Central memory CD8-positive, alpha-beta T cell (primary cell): Measurements from ENCODE around the gene BCAT1.
"Not testable (repeated sequence)": the region's sequence is repeated elsewhere in the genome, so short reads cannot be mapped to it uniquely, and the experiment has no call there.

Experiments
- ATAC-seq: fragments of 150-1000 bp; cut with Tn5 transposase; replicated peaks from 2 replicates; pipeline ENCODE4 v1.10.0; 2022; ENCODE audit warnings: mild to moderate bottlenecking, moderate FRiP score, moderate number of reproducible peaks; ENCODE audit not compliant: poor library complexity, severe bottlenecking; ENCODE audit errors: extremely low read depth
- DNase-seq, 2 donors: peaks; one replicate each; pipeline ENCODE4 v3.0.0; 2021; ENCODE audit warnings: low spot score in 2 of 2
- H3K27ac Mint-ChIP-seq: one replicate; pipeline ENCODE4 v1.8.0; 2022; ENCODE audit warnings: low read depth, mild to moderate bottlenecking, moderate library complexity, mixed read lengths
- H3K27me3 Mint-ChIP-seq: one replicate; pipeline ENCODE4 v1.8.0; 2022; ENCODE audit warnings: mixed read lengths
- H3K36me3 Mint-ChIP-seq: one replicate; pipeline ENCODE4 v1.8.0; 2022; ENCODE audit warnings: mild to moderate bottlenecking, moderate library complexity, mixed read lengths; ENCODE audit not compliant: insufficient read depth
- H3K4me1 Mint-ChIP-seq: one replicate; pipeline ENCODE4 v1.8.0; 2022; ENCODE audit warnings: mixed read lengths
- H3K4me3 Mint-ChIP-seq: one replicate; pipeline ENCODE4 v1.8.0; 2022; ENCODE audit warnings: mild to moderate bottlenecking, moderate library complexity, mixed read lengths
- H3K9me3 Mint-ChIP-seq: one replicate; pipeline ENCODE4 v1.8.0; 2022; ENCODE audit warnings: mixed read lengths

BCAT1 gene

DNA sequence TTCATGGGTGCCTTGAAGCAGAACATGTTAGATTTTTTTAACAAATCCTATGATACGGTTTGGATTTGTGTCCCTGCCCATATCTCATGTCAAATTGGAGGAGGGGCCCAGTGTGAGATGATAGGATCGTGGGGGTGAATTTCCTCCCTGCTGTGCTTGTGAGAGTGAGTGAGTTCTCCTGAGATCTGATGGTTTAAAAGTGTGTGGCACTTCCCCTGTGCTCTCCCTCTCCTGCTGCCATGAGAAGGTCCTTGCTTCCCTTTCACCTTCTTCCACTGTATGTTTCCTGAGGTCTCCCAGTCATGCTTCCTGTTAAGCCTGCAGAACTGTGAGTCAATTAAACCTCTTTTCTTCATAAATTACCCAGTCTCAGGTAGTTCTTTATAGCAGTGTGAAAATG is 97.0 kb downstream of the BCAT1 start:
- ATAC-seq, H3K4me3 Mint-ChIP-seq, H3K27ac Mint-ChIP-seq, DNase-seq, H3K9me3 Mint-ChIP-seq, H3K4me1 Mint-ChIP-seq, H3K27me3 Mint-ChIP-seq, H3K36me3 Mint-ChIP-seq: not testable (repeated sequence)

DNA sequence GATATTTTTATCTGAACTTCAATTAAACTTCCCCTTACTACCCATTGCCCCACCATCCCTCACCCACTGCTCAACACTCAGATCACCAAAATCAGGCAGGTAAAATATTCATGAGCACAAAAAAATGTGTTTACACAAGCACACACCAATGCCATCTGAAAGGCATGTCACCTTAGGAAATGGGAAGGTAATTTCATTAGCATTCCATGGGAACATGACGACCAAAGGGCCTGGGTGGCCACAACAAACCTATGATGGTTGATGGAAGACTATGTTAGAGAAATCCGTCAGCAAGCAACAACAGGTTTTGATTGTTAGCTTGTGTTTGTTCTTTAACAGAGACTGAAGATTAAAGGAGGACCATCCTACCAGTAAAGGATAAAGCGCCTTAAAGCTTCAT is 97.6 kb downstream of the BCAT1 start:
- H3K4me1 Mint-ChIP-seq = peaks cover 2% of the 10 kb centered on the region
- ATAC-seq (no peak), DNase-seq (no peak)
- no peak overlapping the region for H3K27ac Mint-ChIP-seq
- H3K36me3 Mint-ChIP-seq = no peaks in the 10 kb centered on the region
- no peaks in the 10 kb centered on the region for H3K9me3 Mint-ChIP-seq
- H3K4me3 Mint-ChIP-seq = no peak overlapping the region
- peaks cover 10% of the 10 kb centered on the region for H3K27me3 Mint-ChIP-seq

DNA sequence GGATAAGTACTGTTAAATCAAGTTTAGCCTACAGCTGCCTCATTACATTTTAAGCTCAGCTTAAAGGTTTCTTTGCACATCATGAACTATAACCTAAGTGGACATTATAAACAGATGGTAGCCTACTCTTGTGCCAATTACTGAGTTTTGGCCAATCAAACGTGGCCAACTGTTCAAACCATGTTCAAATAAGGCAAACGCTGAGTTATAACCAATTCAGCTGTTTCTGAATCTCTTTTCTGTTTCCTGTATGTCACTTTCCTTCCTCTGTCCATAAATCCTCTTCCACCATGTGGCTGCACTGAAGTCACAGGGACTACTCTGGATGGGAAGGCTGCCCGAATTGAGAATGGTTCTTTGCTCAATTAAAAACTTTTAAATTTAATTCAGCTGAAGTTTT is 98.4 kb downstream of the BCAT1 start:
- ATAC-seq (no peak), DNase-seq (no peak)
- peaks cover 10% of the 10 kb centered on the region for H3K27me3 Mint-ChIP-seq
- no peak overlapping the region for H3K4me3 Mint-ChIP-seq
- peaks cover 6% of the 10 kb centered on the region for H3K4me1 Mint-ChIP-seq
- no peaks in the 10 kb centered on the region for H3K9me3 Mint-ChIP-seq
- no peaks in the 10 kb centered on the region for H3K36me3 Mint-ChIP-seq
- no peak overlapping the region for H3K27ac Mint-ChIP-seq

DNA sequence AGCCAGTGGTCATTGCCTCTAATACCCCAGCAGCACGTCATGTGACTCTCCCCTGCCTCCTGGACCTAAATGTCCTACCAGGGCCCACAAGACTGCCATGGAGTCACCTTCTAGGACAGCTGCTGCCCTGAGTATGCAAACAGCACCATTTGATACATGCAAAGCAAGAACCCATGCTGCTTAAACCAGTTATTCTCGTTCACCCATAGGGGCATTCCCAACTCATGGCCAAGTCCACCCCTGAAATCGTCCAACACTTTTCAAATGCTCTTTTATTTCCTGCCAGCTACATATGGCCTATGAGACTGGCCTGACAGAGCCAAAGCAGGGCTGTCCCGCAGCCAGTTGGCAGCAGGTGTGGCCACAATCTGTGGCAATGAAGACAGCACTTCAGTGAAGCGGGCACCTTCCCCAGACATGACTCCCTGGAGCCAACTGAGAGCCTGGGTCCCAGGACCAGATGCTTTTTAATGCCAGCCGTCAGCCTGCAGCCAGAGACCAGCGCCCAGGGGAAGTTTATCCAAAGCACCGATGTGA is 99.9 kb downstream of the BCAT1 start:
- H3K4me3 Mint-ChIP-seq = no peak overlapping the region
- peaks cover 10% of the 10 kb centered on the region for H3K27me3 Mint-ChIP-seq
- ATAC-seq = no peak
- DNase-seq = no peak
- H3K9me3 Mint-ChIP-seq = no peaks in the 10 kb centered on the region
- H3K4me1 Mint-ChIP-seq = peaks cover 6% of the 10 kb centered on the region
- no peaks in the 10 kb centered on the region for H3K36me3 Mint-ChIP-seq
- no peak overlapping the region for H3K27ac Mint-ChIP-seq

DNA sequence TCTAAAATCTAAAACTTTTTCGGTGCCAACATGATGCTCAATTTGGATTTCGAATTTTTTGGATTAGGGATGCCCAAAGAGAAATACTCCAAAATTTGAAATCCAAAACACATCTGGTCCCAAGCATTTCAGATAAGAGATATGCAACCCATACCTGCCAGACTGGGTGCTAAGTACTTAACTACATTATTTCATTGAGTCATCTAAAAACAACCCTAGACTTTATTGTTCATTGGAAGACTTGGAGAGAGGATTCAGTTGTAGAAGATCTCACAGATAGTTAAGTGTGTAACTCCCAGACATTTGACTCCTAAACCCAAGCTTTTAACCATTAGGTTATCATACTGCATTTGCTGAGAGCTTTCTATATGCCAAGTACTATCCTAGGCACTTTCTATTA is 102.2 kb downstream of the BCAT1 start:
- no peak overlapping the region for H3K27ac Mint-ChIP-seq
- no peaks in the 10 kb centered on the region for H3K9me3 Mint-ChIP-seq

DNA sequence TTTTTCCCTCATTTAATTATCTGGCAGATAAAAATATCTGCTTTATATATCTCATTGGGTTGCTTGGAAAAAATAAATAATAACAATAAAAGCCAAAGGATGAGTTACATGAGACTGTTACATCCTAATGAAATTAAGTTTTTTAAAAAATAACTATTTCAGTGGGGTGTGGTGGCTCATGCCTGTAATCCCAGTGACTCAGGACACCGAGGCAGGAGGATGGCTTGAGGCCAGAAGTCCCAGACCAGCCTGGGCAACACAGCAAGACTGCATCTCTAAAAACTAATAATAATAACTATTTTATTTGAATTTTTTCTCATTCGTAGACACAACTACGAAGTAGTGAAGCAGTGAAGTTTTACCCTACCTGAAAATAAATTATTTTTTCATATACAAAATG is 103.3 kb downstream of the BCAT1 start:
- DNase-seq (no peak), ATAC-seq (no peak)
- Mint-ChIP-seq H3K4me1 (peaks cover 6% of the 10 kb centered on the region), H3K27ac (no peak overlapping the region), H3K36me3 (no peaks in the 10 kb centered on the region), H3K4me3 (no peak overlapping the region), H3K9me3 (no peaks in the 10 kb centered on the region), H3K27me3 (peaks cover 17% of the 10 kb centered on the region)

More for the DNA sequence above, 102.2 kb downstream of the BCAT1 start:
- Mint-ChIP-seq H3K36me3 (no peaks in the 10 kb centered on the region), H3K27me3 (peaks cover 10% of the 10 kb centered on the region), H3K4me3 (no peak overlapping the region), H3K4me1 (peaks cover 6% of the 10 kb centered on the region)
- no peak for ATAC-seq
- DNase-seq = no peak

DNA sequence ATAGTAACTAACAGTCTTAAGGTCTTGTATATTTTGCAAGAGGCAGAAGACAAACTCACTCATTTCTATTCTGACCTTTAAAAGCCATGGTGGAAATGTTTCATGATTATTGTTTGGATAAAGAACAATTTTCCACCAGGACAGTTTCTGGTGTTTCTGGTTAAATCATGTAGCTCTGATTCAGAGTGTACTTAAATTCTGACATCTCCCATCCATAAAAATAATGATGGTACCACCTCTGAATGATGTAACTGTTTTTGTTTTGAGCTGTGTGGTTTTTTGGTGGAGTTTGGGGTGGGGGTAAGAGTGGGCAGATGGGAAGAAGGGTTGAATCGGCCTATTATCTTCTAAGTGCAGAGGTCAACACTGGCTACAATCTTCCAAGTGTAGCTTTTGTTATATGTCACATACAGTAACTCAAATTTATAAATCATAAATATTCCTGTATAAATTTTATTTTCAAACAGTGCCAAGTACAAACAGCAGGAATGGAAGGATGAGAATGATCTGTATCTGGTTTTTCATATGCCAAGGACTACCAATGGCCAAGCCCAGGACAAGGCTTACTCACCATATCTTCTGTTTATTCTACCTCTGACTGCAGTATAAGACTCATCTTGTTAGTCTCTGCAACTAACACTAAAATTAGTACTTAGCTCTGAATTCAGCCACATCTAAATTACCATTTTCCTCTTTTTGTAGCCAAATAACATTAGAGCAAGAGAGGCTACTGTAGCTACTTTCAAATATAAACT is 108.7 kb downstream of the BCAT1 start:
- H3K27me3 Mint-ChIP-seq = peaks cover 39% of the 10 kb centered on the region
- H3K4me3 Mint-ChIP-seq = no peak overlapping the region
- no peaks in the 10 kb centered on the region for H3K9me3 Mint-ChIP-seq
- H3K27ac Mint-ChIP-seq = no peak overlapping the region
- no peak for DNase-seq
- no peaks in the 10 kb centered on the region for H3K36me3 Mint-ChIP-seq
- no peak for ATAC-seq
- H3K4me1 Mint-ChIP-seq = peaks cover 19% of the 10 kb centered on the region

DNA sequence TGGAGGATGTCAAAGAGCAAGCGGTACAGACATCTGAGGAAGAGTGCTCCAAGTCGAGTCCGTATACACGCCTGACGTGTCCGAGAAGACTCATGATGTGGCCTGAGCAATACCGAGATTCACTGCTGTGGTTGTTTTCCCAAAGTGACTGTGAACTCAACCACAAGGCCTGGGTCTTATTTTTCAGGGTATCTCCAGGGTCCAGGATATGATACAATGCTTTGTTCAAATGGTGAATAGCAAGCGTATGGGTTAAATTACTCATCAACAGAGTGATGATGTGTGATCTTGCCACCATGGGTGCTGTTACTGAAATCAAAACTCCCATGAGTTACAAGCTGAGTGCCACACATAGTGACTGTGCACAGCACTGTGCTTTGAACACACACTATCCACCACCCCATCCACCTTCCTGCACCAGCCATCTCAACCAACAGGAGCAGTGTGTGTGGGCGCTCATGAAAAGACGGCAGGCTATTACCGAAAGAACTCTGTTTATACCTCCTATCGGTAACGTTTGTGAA is 109.6 kb downstream of the BCAT1 start:
- H3K27ac Mint-ChIP-seq = peak overlapping the region; percentile 7
- peak; percentile 67 for ATAC-seq

DNA sequence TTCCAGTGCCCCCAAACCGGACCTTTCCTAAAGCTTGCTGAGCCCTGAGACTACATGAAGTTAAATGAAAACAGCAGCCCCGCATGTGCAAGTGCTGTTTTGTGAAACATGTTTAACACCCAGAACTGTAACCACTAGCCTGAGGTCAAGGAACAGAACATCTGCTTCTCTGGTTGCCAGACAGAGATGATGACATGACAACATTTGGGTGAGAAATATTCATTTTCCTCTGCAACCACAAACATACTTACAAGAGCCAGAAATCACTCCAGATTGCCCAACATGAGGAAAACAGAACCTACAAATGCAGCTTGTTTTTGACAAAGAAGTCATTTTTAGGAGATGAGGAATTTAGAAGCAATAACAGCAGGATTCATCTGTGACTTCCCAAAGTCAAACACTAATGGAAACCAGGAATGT is 110.4 kb downstream of the BCAT1 start:
- peaks cover 19% of the 10 kb centered on the region for H3K4me1 Mint-ChIP-seq
- peak; percentile 30 for ATAC-seq

More for the DNA sequence above, 109.6 kb downstream of the BCAT1 start:
- Mint-ChIP-seq H3K9me3 (no peaks in the 10 kb centered on the region), H3K4me1 (peaks cover 19% of the 10 kb centered on the region), H3K4me3 (peak overlapping the region; percentile 16), H3K27me3 (peaks cover 39% of the 10 kb centered on the region), H3K36me3 (no peaks in the 10 kb centered on the region)
- DNase-seq = no peak

DNA sequence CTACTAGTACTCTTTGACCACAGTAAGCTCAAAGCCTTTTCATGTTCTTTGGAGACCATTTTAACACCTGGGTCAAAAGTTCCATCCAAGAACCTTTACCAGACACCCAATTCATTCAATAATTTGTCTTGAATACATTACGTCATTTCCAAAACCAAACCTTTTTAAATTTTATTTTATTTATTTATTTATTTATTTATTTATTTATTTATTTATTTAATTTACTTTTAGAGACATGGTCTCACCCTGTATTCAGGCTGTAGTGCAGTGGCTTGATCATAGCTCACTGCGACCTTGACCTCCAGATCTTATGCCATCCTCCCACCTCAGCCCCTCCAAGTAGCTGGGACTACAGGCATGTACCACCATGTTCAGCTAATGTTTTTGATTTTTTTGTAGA is 113.5 kb downstream of the BCAT1 start:
- no peak for DNase-seq
- Mint-ChIP-seq H3K4me3 (no peak overlapping the region), H3K36me3 (no peaks in the 10 kb centered on the region), H3K27ac (no peak overlapping the region), H3K9me3 (no peaks in the 10 kb centered on the region), H3K27me3 (peaks cover 29% of the 10 kb centered on the region), H3K4me1 (peaks cover 19% of the 10 kb centered on the region)
- ATAC-seq = no peak

More for the DNA sequence above, 110.4 kb downstream of the BCAT1 start:
- DNase-seq = no peak
- Mint-ChIP-seq H3K27ac (peak overlapping the region; percentile 7), H3K36me3 (no peaks in the 10 kb centered on the region), H3K9me3 (no peaks in the 10 kb centered on the region), H3K27me3 (peaks cover 39% of the 10 kb centered on the region), H3K4me3 (peak overlapping the region; percentile 16)

DNA sequence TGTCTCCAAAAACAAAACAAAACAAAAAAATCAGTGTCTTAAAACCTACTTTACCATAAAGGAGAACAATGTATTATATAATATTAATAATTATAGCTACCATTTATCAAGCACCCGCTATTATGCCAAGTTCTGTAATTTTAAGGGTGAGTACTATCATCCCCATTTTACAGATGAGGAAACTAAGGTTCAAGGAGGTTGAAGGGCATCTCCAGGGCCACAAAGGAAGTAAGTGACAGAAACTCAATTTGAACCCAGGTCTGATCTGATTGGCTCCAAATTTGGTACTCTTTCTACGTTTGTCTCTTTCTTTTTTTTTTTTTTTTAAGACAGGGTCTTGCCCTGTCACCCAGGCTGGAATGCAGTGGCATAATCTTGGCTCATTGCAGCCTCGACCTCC is 115.4 kb downstream of the BCAT1 start:
- Mint-ChIP-seq H3K36me3 (no peaks in the 10 kb centered on the region), H3K27me3 (peaks cover 10% of the 10 kb centered on the region), H3K9me3 (no peaks in the 10 kb centered on the region), H3K4me1 (peaks cover 7% of the 10 kb centered on the region), H3K27ac (no peak overlapping the region), H3K4me3 (no peak overlapping the region)
- DNase-seq (no peak), ATAC-seq (no peak)

DNA sequence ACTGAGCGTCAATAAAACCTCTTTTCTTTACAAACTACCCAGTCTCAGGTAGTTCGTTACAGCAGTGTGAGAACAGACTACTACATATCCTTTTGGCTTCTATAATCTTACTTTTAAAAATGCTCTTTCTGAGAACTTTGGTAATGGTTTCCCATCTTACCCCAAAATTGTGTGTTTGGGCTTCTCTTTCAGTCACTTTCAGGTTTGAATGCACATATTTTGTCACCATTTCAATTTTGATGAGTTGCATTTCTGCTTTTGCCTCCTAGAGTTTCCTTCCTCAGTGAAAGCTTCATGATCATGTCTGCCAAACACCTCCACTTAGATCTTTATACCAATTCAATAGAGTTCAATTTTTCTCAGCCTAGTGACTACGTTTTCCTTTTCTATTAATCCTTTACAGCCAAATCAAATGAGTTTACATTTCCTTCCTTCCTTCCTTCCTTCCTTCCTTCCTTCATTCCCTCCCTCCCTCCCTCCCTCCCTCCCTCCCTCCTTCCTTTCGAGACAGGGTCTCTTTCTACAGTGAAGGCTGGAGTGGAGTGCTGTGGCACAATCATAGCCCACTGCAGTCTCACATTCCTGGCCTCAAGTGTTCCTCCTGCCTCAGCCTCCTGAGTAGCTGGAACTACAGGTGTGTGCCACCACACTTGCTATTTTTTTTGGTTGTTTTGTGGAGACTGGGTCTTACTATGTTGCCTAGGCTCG is 124.9 kb downstream of the BCAT1 start:
- ATAC-seq (no peak), DNase-seq (no peak)
- H3K9me3 Mint-ChIP-seq = peaks cover 7% of the 10 kb centered on the region
- peaks cover 5% of the 10 kb centered on the region for H3K4me1 Mint-ChIP-seq
- H3K27me3 Mint-ChIP-seq = no peaks in the 10 kb centered on the region
- no peaks in the 10 kb centered on the region for H3K36me3 Mint-ChIP-seq
- no peak overlapping the region for H3K4me3 Mint-ChIP-seq
- no peak overlapping the region for H3K27ac Mint-ChIP-seq
